CD4-positive, alpha-beta T cell treated with Interferon alpha-2 for 1 hour (primary cell): ENCODE results near the gene GAS2.

ENCODE experiments used
- DNase-seq, 2 donors: peaks; one replicate each; pipeline ENCODE4 v3.0.0-alpha.2; 2020 to 2022

Gene GAS2

DNA sequence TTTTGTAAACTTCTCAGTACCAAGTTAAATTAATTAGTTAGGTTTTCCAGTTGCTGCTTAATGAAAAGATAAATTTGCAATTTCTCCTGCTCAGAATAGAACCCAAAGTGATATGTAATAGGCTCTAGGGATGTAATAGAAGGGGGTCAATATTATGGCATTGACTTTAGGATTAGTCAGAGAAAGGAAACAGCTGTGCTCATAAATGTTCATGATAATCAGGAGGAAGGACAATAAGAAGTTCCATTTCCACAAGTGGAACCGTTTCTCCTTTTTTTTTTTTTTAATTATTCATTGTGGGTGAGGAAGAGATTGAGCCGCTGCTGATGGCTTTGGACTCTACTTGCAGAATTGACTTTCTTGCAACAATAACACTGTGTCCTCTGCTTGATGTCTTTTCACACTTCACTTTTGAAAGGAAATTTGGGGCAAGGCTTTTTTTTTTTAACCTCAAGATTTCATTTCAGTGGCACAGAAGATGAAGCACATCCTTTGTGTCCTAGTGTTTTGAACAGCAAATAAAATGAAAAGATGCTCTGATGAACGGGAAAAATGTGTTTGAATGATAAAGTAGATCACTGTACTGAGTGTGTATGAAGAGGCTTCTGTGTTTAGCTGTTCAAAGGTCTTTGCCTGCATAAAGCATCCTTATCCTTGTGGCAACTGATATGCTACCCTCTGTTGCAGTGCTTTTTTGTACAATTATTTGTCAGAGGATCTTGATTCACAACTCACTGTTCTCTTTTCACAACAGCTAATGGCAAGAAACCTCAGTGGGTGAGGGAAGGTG is 62.4 kb downstream of the GAS2 start:
- DNase-seq = no peak

DNA sequence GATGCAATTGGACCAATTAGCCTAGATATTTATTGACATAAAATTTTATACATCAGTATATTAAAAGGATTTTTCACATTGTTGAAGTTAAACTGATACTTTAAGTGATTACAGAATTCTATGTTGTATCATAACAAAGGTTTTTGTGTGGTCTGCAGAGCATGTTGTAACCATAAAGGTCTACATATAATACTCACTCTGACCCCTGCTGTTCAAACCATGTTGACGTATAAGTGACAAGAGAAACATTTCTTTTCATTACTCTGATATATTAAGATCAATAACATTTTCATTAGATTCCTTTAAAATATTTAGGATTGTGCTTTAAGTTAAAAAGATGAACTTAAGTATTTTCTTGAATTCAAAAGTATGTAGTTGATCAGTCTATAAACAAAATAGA is 63.9 kb downstream of the GAS2 start:
- DNase-seq = peak in 1 of 2 donors; percentile 21

DNA sequence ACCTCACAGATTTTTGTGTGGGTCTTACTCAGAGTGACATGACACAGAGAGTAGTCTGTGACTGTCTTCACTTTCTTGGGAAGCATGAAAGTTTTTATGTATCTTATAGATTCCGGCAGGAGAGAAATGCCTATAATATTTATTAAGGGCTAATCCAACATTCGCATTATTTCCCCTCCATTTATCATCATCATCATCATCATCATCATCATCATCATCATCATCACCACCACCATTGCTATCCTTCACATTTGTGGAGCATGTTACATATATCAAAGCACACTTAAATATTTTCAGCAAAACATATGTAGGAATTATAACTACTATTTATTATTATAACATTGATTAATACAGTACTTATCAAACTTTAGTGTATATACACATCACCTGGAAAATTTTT is 66.2 kb downstream of the GAS2 start:
- DNase-seq = no peak

DNA sequence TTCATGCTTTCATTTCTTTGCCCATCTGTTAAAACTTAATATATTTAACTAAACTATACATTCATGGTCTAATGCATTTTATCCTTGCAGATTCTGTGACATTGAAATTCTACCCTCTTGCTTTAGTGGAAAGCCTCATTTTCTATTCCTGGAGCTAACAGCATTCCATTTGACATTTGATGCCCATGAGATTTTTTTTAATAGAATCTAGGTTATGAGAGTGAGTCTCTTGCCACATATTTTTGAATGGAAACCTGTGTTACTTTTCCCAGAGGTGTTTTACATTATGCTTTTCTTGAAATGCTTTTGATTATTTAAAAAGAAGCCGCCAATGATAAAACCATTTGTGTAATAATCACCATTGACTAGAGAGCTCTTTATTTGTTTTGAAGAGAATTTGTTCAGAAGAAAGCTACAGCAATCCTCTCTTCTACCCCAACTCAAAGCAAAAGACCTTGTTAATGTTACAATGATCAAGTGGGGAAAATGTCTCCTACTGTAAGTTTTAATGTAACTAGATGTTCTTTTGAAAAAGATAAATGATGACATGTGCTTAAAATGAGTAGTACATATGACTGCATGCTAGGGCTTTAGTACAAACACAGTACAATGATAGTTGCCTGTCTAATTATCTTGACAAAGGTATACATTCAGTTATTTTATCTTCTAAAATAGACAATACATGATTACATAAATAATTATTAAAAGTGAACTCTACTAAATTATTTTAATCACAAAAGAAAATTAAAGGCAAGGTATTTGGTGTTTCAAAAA is 67.3 kb downstream of the GAS2 start:
- no peak for DNase-seq

DNA sequence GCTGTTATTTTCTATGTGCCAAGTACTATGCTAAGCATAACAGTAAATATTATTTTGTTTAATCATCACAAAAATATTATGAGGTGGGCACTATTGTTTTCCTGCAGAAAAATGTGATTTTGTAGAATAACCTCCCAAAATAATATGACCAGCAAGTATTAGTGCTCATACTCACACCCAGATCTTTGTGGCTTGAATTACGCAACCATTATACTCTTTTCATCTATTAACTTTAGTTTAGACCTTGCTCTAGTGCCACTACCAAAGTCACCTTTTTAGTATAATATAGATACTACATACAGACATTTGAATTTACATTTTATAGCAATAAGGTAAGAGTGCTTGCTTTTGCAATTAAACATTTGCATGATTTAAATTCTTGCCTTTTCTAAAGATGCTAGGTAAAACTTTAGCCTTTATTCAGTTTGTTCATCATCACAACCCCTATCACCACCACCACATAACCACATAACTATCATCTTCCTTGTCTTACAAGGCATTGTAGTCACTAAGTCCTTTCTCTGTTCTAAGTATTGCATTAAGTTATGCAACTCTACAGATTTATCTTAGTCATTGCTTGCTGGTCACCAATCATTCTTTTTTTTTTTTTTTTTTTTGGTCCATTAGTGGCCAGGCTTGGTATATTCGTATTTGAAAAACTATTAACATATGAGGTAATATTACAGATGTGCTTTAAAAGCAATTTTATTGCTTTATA is 68.4 kb downstream of the GAS2 start:
- DNase-seq = no peak

DNA sequence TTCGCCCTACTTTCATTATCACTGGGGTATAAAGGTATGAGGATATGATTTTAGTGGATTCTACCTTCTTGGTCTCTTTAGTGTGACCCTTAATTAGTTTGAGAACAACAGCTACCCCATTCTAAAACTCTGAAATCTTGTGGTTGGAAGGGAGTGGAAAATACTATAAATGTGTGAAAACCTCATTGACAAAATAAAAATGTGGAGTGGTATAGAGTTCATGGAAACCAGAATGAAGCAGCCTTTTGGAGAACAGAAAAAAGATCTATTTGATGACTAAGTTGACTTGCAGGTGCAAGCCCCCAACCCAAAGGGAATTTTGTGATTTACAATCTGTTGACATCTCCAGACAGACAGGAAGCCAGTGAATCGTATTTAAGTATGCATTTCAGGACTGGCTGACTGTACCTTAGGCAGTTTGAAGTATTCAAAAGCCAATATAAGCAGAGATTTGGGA is 75.8 kb downstream of the GAS2 start:
- DNase-seq = no peak

DNA sequence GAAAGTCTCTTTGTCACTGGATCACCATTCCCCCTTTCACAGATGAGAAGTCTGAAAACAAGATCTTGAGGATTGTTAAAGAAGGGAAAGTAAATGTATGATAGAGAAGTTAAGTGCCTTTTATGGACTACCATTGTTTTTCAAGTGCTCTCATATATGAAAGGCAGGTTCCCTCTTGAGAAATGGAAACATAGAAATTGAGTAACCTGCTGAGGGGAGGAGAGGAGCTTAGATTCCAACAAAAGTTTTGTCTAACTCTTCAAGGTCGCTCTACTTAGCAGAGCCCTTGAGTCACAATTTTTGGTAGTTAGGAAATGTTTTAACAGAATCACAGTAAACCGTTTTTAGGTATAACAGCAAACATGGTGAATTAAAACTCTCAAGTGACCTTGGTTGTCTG is 83.1 kb downstream of the GAS2 start:
- no peak for DNase-seq

DNA sequence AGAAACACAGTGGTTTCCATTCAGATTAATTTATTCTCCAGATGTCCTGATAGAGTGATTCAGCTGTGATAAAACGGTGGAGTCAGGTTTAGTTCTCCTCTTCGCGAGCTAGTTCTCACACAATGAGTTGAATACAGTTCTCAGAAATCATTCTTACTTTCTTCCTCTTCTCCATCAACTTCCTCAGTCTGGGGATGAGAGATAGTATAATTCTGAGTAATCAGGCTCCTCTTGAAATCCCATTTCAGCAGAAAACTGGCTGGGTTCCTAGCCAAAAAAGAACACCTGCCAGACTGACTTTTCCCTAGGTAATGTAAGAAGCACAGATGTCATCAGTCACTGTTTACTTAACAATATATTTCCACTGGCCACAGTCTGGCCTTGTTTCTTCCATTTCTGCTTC is 86.5 kb downstream of the GAS2 start:
- no peak for DNase-seq

DNA sequence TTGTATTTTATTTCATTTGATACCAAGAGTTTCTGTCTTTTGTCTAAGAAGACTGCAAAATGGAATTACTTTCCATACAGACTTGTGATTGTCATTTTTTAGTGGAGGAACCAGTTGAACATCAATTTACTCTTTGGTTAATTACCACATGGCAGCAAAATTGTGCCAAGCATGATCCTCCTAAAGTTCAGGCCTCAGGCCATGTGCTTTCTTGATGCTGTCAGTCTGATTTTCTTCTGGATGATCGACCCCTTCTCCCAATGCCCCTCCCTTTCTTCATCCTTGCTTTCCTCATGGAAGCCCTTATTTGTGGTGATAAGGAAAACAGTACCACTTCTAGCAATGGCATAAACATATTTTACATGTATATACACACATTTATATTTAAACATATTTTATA is 87.0 kb downstream of the GAS2 start:
- DNase-seq = no peak

DNA sequence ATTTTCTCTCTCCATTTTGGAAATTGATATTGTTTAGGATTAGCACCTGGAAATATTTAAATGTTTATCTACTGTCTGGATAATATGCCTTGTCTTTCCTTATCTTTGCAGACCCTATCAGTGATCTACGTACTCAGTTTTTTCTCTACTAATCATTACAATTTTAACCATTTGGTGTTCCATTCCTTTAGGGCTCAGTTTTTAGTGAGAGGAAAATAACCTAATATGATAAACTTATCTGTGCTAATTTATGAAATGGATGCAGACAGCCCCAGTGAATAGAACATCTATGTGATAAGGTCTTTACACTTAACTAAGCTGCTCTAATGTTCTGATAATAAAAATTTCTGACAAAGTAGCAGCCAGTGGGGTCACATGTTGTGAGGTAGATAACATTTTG is 94.7 kb downstream of the GAS2 start:
- no peak for DNase-seq

DNA sequence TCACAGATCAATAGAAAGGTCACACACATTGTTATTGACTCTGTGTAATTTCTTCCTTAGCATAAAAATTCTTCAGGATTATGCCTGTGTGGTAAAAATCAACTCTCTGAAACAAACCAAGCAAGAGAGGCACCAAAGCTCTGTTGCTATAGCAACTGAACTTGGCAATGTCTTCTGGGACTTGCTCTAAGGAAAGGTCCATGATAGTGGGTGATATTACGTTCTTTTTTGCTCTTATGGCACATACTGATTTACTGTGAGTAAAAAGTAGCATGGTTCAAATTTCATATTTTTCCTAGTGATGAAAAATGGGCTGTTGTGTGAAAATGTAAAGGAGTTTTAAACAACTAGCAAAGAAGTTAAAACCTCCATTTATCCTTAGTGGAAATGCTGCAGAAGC is 96.8 kb downstream of the GAS2 start:
- no peak for DNase-seq

DNA sequence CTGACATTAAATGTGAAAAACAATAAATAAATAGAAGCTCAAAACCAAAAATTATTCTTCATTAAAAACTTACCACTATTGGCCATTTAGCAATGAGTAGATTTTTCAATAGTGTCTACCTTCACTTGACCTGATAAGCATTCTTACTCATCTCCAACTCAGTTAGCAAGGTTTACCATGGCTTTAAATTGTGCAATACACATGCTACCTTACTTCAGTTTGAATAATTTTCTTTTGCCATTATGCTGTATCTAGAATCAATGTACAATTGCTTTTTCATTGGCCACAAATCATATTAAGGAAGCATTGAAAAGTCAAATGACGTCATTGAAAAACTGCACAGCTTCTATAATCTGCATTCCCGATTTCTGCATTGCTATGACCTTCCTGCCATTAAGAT is 98.3 kb downstream of the GAS2 start:
- DNase-seq = no peak

DNA sequence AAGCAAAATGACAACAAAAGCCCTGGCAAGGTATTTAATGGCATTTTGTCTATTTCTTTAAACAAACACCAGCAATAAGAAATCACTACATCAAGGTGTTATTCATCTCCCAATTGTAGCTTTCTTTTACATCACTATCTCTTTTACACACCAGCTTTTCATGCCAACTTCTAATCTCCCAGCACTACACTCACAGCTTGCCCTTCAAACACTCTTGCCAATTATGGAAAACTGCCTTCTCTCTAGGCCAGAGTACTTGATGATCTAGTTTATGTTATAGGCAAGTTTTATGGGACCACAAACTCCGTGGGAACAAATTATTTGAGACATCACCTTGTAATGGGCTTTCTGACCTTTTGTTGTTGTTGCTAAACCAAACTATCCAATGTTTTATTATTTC is 101.9 kb downstream of the GAS2 start:
- DNase-seq = no peak

DNA sequence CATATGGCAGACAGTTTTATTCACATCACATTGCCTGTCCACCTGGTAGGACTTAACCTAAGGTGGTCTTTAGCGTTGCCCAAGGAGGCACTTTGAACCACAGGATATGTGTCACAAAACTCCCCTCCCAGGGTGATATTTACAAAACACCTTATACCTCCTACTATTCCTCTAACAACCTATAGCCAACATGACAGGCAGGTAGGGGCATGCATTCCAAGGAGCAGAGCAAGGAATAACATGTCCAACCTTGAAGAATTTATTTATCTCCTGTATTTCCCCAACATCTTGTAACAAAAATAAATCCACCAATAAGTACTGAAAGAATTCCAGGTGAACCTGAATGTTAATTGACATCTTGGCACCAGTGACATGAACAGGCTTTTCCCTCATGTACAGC is 102.7 kb downstream of the GAS2 start:
- no peak for DNase-seq

DNA sequence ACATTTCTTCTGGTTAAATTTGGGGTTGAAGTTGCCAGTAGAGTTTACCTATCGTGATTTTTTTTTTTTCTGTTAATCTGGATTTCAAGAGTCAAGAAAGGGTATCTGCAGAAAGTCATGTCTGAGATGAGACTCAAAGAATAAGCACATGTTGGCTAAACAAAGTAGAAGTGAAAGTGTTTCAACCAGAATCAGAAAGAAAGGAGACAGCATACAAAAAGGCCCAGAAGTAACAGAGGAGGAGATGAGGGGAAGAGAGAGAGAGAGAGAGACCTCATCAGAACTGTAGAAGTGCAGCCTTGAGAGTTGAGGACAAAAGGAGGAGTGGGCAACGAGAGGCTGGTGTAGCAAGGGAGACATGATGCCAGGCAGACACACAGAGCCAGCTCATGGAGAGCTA is 108.3 kb downstream of the GAS2 start:
- DNase-seq = no peak

DNA sequence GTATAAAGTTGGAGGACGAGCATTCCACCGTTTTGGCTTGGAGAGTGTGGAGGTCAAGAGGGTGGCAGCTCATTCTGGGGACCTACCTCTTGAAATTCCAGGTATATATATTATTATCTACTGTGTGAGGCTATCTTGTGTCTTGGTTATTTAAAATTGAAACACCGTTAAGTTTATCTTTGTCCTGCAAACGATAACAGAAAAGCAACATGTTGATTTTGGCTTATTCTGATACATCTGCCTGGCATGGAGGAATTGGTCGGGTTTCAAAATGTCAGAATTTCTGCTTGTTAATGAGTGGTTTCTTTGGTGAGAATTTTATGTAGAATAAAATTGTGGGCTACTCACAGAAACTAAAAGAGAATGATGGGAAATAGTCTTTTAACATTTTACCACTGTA is 108.8 kb downstream of the GAS2 start:
- no peak for DNase-seq

DNA sequence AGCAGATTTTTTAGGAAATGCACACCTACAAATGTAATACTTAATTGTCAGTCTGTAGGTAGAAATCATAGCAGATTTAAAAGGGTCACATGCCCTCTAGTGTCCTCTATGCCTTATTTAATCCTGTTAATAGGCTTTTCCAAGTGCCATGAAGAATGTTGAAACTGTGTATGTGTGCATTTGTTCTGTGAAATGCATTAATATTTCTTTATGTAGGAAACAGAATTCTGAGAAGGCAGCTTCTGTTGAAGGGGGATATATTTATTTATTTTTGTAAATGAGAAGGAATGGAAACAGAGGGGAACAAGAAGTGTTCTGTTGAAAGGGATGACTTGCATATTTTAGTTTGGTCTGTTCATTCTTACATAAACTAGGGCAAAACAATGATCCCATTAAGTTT is 112.2 kb downstream of the GAS2 start:
- no peak for DNase-seq

DNA sequence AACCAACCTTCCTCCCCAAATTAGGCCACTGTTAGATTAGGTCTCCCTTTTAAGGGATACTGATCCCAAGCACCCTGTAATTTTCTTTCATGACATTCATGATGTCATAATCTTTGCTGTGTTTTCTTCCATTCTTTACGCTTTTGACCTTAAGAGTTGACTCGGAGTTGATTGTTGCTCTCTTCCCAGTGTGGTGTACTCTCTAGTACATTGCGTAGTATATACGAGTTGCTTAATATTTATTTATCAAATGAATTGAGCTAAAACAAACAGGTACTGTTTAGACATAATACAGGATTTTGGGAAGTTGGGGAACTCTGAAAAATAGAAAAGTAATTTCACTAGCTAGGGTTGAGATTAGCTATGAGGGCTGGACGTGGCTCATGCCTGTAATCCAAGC is 113.4 kb downstream of the GAS2 start:
- DNase-seq = no peak

DNA sequence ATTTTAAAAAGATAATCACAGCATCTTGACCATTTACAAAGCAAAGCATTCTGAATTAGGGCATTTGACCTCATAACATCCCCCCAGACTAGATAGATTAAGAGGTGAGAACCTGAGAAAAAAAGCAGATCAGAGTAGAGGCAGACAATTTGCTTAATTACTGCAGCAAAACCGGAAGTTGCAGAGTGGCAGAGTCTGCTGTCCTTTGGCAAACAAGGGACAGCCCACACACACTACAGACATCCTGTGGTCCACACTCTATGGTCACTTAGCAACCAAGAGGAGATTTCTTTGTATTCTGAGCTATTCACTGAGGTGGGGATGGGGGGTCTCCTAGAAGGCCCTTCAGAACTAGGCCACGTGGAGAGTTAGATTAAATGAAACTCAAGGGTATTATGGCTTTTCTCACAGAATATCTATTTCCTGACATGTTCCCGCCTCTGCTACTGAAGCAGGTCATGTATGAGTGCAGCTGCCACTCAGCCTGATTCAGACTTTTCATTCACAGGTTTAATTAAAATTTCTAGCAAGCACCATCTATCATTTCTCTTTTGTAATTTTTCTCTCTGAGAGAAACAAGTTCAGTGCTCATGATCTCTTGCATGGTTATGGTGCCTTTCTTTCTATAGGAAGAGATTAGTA is 114.7 kb downstream of the GAS2 start:
- peak in 1 of 2 donors; percentile 4 for DNase-seq

DNA sequence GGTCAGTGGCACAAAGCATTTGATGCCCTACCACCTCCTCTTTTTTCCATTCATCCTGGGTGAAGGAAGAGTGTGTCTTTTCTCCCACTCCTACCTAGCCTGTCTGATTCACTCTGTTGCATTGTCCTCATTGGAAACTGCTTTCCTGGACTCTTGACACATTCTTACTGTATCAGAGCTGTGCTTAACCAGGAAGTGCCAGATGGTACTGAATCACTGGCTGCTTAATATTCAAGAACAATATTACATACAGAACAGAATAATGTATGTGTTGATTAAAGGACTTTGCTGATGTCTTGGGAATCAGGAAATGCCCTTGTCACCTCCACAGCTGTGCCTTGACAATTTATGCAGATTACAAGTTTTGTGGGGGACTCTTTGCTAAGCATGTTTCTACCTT is 118.8 kb downstream of the GAS2 start:
- no peak for DNase-seq

DNA sequence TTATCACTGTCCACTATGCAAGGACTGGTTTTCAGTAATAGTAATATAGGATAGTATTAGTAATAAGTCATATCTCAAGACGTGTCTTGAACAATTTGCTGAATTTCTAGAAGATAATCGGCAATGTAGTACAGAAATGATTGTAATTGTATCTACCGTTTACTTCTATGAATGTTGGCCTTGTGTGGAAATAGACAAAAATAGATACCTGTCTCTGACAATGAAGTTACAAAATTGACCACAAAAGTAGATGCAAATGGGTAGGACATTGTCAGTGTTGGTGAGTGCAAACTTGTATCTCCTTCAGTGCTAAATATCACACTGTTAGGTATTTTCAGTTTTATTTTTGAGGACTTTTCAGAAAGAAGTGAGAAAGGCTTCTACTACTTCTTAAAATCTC is 120.1 kb downstream of the GAS2 start:
- DNase-seq = no peak

DNA sequence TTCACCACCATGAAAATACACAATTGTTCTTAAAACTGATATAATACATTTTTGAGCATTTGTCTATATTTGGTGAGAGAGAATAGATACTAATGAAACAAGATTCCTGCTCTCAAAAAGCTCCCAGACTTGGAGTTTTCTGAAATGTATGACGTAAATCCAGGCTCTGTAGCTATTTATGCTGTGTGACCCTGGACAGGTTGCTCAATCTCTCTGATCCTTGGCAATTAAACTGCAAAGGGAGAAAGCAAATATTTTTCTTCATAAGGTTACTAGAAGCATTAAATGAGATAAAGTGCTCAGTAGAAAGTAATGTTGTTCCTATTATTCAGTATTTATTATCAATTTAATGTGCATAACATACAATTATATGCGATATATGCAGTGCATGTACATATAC is 120.6 kb downstream of the GAS2 start:
- DNase-seq = no peak

DNA sequence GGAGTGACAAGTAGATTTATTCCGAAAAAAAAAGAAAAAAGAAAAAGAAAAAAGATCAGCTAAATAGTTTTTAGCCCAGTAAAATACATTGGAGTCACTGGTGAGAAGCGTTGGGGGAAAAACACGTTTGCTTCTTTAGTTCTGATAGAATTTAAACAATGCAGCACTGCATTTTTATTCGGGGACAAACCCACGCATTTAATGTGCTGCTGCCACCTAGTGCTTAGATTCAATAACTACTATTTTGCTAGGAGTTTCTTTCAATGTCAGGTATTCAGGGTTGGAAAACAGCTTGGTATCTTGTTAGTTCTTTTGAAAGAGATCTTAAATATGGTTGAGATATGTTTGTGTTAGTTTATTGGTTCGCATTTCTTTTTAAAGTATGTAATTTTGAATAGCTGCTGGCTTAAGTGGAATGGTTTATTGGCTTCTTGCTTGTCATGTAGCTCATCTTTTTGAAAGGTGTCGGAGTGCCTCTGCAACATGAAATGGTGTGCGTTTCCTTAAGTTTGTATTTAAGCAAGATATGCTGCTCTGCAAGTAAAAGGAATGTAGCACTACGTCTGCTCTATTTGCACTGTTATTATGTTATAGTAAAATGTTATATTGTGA is 121.2 kb downstream of the GAS2 start:
- peak in 1 of 2 donors; percentile 54 for DNase-seq
